Activated CD8-positive, alpha-beta T cell treated with anti-CD3 and anti-CD28 coated beads for 36 hours (primary cell): ENCODE data around the gene GZF1. TPM values are rescaled to one million over a fixed set of nuclear protein-coding genes. Genes with fewer than 3 reads are reported as not detected.

Source experiments
- ATAC-seq: fragments of 200-7000 bp; cut with Tn5 transposase; one replicate; pipeline ENCODE4 v1.10.0; 2021; ENCODE audit warnings: mild to moderate bottlenecking, moderate library complexity
- CTCF ChIA-PET: fragments of 350-600 bp; sonication (Branson Sonifier 250); formaldehyde crosslinking; loops from one replicate; lab custom pipeline; 2021; ENCODE audit warnings: antibody characterized with exemption; lab: Charles Lee
- POLR2A ChIA-PET: fragments of 350-600 bp; sonication (Branson Sonifier 250); formaldehyde crosslinking; loops from one replicate; lab custom pipeline; 2021; ENCODE audit warnings: antibody characterized with exemption; lab: Charles Lee
- DNase-seq: peaks from one replicate; pipeline ENCODE4 v3.0.0-alpha.2; 2020
- H3K27ac Mint-ChIP-seq: one replicate; pipeline ENCODE4 v1.8.0; 2021; ENCODE audit warnings: mild to moderate bottlenecking, mixed read lengths
- H3K27me3 Mint-ChIP-seq: one replicate; pipeline ENCODE4 v1.8.0; 2021; ENCODE audit warnings: mixed read lengths
- H3K36me3 Mint-ChIP-seq: one replicate; pipeline ENCODE4 v1.8.0; 2021; ENCODE audit warnings: low read depth, mixed read lengths
- H3K4me1 Mint-ChIP-seq: one replicate; pipeline ENCODE4 v1.8.0; 2021; ENCODE audit warnings: low read depth, mixed read lengths
- H3K4me3 Mint-ChIP-seq: one replicate; pipeline ENCODE4 v1.8.0; 2021; ENCODE audit warnings: mild to moderate bottlenecking, moderate library complexity, mixed read lengths
- H3K9me3 Mint-ChIP-seq: one replicate; pipeline ENCODE4 v1.8.0; 2021; ENCODE audit warnings: mixed read lengths
- intact Hi-C: fragments of 100-400 bp; cut with micrococcal nuclease; formaldehyde crosslinking; loops from one replicate; pipeline ENCODE4 v1.10.0; 2022
- total RNA-seq, 2 experiments: library from RNA; stranded (reverse); gene quantifications; one replicate each; pipeline ENCODE4 v1.2.3, GENCODE V29; 2021
- TF ChIP-seq, protein P1 (sequence below): fragments of 200-600 bp; IDR thresholded peaks from one replicate; pipeline ENCODE4 v1.8.0; 2022; ENCODE audit warnings: antibody characterized with exemption, mild to moderate bottlenecking

The GZF1 gene
- total RNA-seq, 2 experiments from 2014 or later, result 11.8 to 13.7 TPM

DNA sequence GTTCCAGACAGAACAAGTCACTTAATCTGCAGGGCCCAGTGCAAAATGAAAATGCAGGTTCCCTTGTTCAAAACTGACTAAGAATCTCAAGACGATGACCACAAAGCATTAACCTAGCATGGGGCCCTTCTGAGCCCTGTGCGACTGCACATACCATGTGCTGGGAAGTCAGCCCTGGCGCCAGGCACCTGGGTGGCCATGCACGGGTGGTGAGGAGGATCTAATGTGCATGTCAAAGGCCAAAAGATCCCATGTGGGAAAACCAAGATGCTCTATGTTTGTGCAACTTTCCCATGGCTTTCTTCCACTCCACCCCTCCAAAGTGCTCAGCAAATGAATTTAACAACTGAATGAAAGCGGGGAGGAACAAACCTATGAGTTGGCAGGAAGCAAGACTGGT is 44.9 kb upstream of the GZF1 start:
- H3K27me3 Mint-ChIP-seq, result peaks cover 3% of the 10 kb centered on the region

DNA sequence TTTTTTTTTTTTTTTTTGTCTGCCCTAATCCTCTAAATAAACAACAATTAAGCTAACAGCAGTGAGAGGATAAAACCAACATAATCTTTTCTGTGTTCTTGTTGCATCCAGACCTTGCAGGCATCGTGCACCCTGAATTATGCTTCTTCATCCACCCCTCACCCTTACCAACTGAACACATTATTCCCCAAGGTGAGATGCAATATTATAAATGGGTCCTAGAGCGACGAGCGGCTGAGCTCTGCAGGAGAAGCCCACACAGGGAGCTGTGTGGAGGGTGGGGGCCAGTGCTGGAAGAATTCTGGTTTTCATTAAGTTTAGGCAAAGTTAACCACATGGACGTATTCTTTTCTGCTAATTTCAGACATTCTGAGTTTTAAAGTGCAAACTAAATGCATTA is 43.6 kb upstream of the GZF1 start:
- no peaks in the 10 kb centered on the region for H3K4me1 Mint-ChIP-seq
- no peak for DNase-seq
- no peaks in the 10 kb centered on the region for H3K36me3 Mint-ChIP-seq
- intact Hi-C loops, result no loop called here
- ChIA-PET POLR2A (no interaction called here), CTCF (no interaction called here)
- ATAC-seq, result no peak
- TF ChIP-seq, protein P1, sequence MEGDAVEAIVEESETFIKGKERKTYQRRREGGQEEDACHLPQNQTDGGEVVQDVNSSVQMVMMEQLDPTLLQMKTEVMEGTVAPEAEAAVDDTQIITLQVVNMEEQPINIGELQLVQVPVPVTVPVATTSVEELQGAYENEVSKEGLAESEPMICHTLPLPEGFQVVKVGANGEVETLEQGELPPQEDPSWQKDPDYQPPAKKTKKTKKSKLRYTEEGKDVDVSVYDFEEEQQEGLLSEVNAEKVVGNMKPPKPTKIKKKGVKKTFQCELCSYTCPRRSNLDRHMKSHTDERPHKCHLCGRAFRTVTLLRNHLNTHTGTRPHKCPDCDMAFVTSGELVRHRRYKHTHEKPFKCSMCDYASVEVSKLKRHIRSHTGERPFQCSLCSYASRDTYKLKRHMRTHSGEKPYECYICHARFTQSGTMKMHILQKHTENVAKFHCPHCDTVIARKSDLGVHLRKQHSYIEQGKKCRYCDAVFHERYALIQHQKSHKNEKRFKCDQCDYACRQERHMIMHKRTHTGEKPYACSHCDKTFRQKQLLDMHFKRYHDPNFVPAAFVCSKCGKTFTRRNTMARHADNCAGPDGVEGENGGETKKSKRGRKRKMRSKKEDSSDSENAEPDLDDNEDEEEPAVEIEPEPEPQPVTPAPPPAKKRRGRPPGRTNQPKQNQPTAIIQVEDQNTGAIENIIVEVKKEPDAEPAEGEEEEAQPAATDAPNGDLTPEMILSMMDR, result no peak
- H3K27me3 Mint-ChIP-seq, result no peaks in the 10 kb centered on the region
- H3K4me3 Mint-ChIP-seq, result no peak overlapping the region
- H3K9me3 Mint-ChIP-seq, result no peaks in the 10 kb centered on the region
- no peak overlapping the region for H3K27ac Mint-ChIP-seq

More for the DNA sequence above, 44.9 kb upstream of the GZF1 start:
- DNase-seq (no peak), ATAC-seq (no peak)
- Mint-ChIP-seq H3K9me3 (no peaks in the 10 kb centered on the region), H3K4me1 (no peaks in the 10 kb centered on the region), H3K4me3 (no peak overlapping the region), H3K36me3 (no peaks in the 10 kb centered on the region), H3K27ac (no peak overlapping the region)
- ChIA-PET POLR2A (no interaction called here), CTCF (no interaction called here)
- intact Hi-C loops, result no loop called here
- TF ChIP-seq, protein P1, result no peak

DNA sequence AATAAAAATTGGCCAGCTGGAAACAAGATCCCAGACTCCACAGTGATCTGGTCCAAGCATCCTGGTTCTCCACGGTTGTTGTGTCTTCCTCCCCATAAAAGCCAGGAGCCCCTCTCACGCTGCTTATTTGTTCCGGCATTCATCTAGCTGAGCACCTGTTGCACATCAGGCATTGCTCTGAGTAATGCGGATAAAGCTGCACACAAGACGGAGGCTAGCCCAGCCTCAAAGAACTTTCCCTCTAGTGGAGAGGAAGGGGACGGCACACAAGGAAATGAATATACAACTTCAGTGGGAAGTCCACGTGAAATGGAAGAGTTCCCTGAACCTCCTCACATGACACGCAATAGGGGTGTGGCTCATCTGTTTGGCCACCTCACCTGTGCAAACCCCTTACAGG is 41.7 kb upstream of the GZF1 start:
- no peaks in the 10 kb centered on the region for H3K4me1 Mint-ChIP-seq
- CTCF ChIA-PET, result interaction anchor here (1.1 kb wide), 1 partner anchor 9 kb away, joined by 3 read pairs; no protein-coding TSS in a partner anchor
- DNase-seq (no peak), ATAC-seq (no peak)
- H3K4me3 Mint-ChIP-seq, result no peak overlapping the region
- no peaks in the 10 kb centered on the region for H3K9me3 Mint-ChIP-seq
- POLR2A ChIA-PET, result no interaction called here
- TF ChIP-seq, protein P1, result no peak
- no peaks in the 10 kb centered on the region for H3K27me3 Mint-ChIP-seq
- no peak overlapping the region for H3K27ac Mint-ChIP-seq
- intact Hi-C loops, result no loop called here
- H3K36me3 Mint-ChIP-seq, result no peaks in the 10 kb centered on the region

DNA sequence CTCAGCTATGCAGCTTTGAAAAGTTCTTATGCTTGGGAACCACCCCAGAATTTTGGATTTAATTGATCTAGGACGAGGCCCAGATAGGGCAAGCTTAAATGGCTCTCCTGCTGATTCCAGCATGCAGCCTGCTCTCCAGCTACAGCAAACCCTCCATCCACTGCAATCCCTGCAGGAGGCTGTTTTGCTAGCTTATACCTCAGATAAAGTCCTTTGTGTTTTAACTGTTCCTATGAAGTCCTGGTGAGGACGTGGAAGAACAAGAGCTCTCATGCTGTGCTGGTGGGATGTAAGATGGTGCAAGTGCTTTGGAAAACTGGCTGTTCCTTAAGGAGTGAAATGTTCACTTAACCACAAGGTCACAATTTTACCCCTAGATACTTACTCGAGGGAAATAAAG is 36.9 kb upstream of the GZF1 start:
- H3K36me3 Mint-ChIP-seq, result peaks cover 2% of the 10 kb centered on the region
- TF ChIP-seq, protein P1, result no peak
- CTCF ChIA-PET, result no interaction called here
- no peak overlapping the region for H3K27ac Mint-ChIP-seq
- POLR2A ChIA-PET, result no interaction called here
- no peak for DNase-seq
- no peak for ATAC-seq
- no peaks in the 10 kb centered on the region for H3K27me3 Mint-ChIP-seq
- no peaks in the 10 kb centered on the region for H3K4me1 Mint-ChIP-seq
- intact Hi-C loops, result no loop called here
- no peak overlapping the region for H3K4me3 Mint-ChIP-seq
- no peaks in the 10 kb centered on the region for H3K9me3 Mint-ChIP-seq

DNA sequence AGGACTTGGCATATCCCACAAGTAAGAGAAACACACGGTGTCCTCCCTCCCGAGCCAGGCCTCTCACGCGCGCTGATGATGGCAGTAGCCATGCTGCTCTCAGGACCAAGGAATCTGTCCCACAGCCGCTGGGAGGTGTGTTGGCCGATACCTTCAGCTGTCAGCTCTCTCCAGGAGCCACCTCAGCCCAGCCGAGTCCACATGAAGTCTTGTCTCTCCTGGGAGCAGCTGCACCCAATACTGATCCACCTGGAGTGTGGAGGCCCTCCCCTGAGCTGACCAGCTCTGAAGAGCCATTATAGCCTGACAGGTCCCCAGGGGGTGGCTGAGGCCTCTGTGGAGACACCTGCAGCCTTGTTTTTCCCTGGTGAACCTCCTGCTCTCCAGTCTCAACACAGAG is 35.2 kb upstream of the GZF1 start:
- ATAC-seq (no peak), DNase-seq (no peak)
- H3K4me3 Mint-ChIP-seq, result no peak overlapping the region
- H3K36me3 Mint-ChIP-seq, result peaks cover 2% of the 10 kb centered on the region
- no peaks in the 10 kb centered on the region for H3K4me1 Mint-ChIP-seq
- TF ChIP-seq, protein P1, result no peak
- ChIA-PET CTCF (no interaction called here), POLR2A (no interaction called here)
- intact Hi-C loops, result no loop called here
- H3K27ac Mint-ChIP-seq, result no peak overlapping the region
- no peaks in the 10 kb centered on the region for H3K27me3 Mint-ChIP-seq
- H3K9me3 Mint-ChIP-seq, result peaks cover 1% of the 10 kb centered on the region
